RWPE1 (cell line): ENCODE data around the gene IKBIP.
"Not testable (repeated sequence)": the region's sequence is repeated elsewhere in the genome, so short reads cannot be mapped to it uniquely, and the experiment has no call there.

Source experiments
- CTCF ChIA-PET: fragments of 350-600 bp; sonication (Branson Sonifier 250); formaldehyde crosslinking; extraction: SDS; loops from one replicate; lab custom pipeline; 2021; lab: Yijun Ruan, JAX
- POLR2A ChIA-PET: fragments of 400-600 bp; formaldehyde crosslinking; extraction: SDS; loops from one replicate; lab custom pipeline; 2020; ENCODE audit warnings: antibody characterized with exemption; ENCODE audit not compliant: low non-redundant PET; lab: Yijun Ruan, JAX
- DNase-seq: peaks from one replicate; pipeline ENCODE4 v3.0.0; 2012; ENCODE audit warnings: low spot score
- H3K27ac ChIP-seq: fragments of 450-650 bp; 2 replicates; pipeline ENCODE4 v1.5.1; 2017
- CTCF ChIP-seq: fragments of 450-650 bp; conservative IDR thresholded peaks from 2 replicates; pipeline ENCODE4 v1.5.1; 2017; ENCODE audit warnings: low read depth, mild to moderate bottlenecking

Gene IKBIP

GRCh38 chr12:98656289-98657101 lies 11.9 kb upstream of the IKBIP start:
- CTCF ChIA-PET = no interaction called here

GRCh38 chr12:98653866-98654493 lies 9.4 kb upstream of the IKBIP start:
- DNase-seq = peak; percentile 39
- POLR2A ChIA-PET = no interaction called here
- no peak overlapping the region for H3K27ac ChIP-seq
- CTCF ChIA-PET = interaction anchor here (0.5 to 1.1 kb wide), 7 partner anchors 8 to 318 kb away, joined by 3 to 5 read pairs (median 3); no protein-coding TSS in a partner anchor
- TF ChIP-seq CTCF = peak; percentile 70

More at GRCh38 chr12:98656289-98657101, 11.9 kb upstream of the IKBIP start:
- H3K27ac ChIP-seq = no peak overlapping the region
- POLR2A ChIA-PET = no interaction called here
- no peak for DNase-seq
- no peak for TF ChIP-seq CTCF

- no peak for TF ChIP-seq CTCF
- CTCF ChIA-PET = interaction anchor here (0.9 kb wide), 1 partner anchor 85 kb away, joined by 3 read pairs; no protein-coding TSS in a partner anchor
- POLR2A ChIA-PET = no interaction called here
- H3K27ac ChIP-seq = no peak overlapping the region; the same call in 1 of the 2 replicates
- DNase-seq = no peak
Observed at GRCh38 chr12:98651328-98651727, 6.7 kb upstream of the IKBIP start.

GRCh38 chr12:98646294-98647090 lies 1.9 kb upstream of the IKBIP start:
- no peak overlapping the region for H3K27ac ChIP-seq
- DNase-seq = no peak
- POLR2A ChIA-PET = no interaction called here

DNA sequence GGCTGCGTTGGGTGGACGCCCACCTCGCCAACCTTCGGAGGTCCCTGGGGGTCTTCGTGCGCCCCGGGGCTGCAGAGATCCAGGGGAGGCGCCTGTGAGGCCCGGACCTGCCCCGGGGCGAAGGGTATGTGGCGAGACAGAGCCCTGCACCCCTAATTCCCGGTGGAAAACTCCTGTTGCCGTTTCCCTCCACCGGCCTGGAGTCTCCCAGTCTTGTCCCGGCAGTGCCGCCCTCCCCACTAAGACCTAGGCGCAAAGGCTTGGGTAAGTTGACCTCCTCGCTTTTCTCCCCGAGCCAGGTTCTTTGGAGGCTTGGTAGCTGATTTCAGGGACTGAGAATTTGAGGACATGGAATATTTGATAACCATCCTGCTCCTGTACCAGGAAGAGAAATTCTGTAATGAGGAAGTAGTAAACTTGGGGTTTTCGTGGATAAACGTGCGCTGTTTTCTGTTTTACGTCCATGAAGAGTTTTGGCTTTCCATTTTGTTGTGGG lies 1.0 kb upstream of the IKBIP start:
- ChIA-PET CTCF (interaction anchor here (1.0 to 1.3 kb wide), 2 partner anchors 8 to 78 kb away, joined by 3 read pairs; no protein-coding TSS in a partner anchor), POLR2A (no interaction called here)
- TF ChIP-seq CTCF = no peak
- peak overlapping the region; percentile 100 for H3K27ac ChIP-seq
- DNase-seq = peak; percentile 24

More at GRCh38 chr12:98646294-98647090, 1.9 kb upstream of the IKBIP start:
- TF ChIP-seq CTCF = no peak
- CTCF ChIA-PET = interaction anchor here (0.5 to 1.3 kb wide), 3 partner anchors 7 to 84 kb away, joined by 3 to 4 read pairs (median 3); no protein-coding TSS in a partner anchor

DNA sequence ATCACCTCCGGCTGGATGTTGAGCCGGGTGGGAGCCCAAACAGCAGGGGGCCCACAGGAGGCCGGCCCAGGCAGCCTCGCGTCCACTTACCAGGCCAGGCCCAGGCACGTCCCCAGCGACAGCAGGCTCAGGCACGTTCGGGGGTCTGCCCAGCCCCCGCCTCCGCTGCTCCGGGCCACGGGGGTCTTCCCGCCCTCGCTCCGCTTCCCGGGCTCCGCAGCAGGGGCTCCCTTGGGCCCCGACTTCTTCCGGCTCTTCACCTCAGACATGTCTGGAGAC lies 216 bp downstream of the IKBIP start:
- no peak for DNase-seq
- TF ChIP-seq CTCF = 0 out of 2 replicates have a peak, but pooled peaks have one; percentile 22
- H3K27ac ChIP-seq = peak overlapping the region; percentile 100
- ChIA-PET POLR2A (no interaction called here), CTCF (interaction anchor here (0.7 kb wide), 1 partner anchor 31 kb away, joined by 3 read pairs; no protein-coding TSS in a partner anchor)

- peak overlapping the region; percentile 100 for H3K27ac ChIP-seq
- POLR2A ChIA-PET, DNase-seq, CTCF ChIA-PET: not testable (repeated sequence)
Observed at GRCh38 chr12:98642801-98643200, 1.8 kb downstream of the IKBIP start.
